Suprapubic skin (tissue), 4 donors: ENCODE results near the gene AP3B1. TPM values are rescaled to one million over a fixed set of nuclear protein-coding genes. Genes with fewer than 3 reads are reported as not detected.

ENCODE experiments used
- DNase-seq, 2 donors: peaks; one replicate each; pipeline ENCODE4 v3.0.0-alpha.2; 2019; ENCODE audit warnings: low spot score in 2 of 2
- H3K27ac ChIP-seq: fragments of 200-600 bp; sonication (generic); one replicate; pipeline ENCODE4 v1.5.1; 2019
- H3K27me3 ChIP-seq: fragments of 200-600 bp; sonication (generic); one replicate; pipeline ENCODE4 v1.5.1; 2019
- H3K36me3 ChIP-seq: fragments of 200-600 bp; sonication (generic); one replicate; pipeline ENCODE4 v1.5.1; 2019
- H3K4me1 ChIP-seq: fragments of 200-600 bp; sonication (generic); one replicate; pipeline ENCODE4 v1.5.1; 2019
- H3K4me3 ChIP-seq: fragments of 200-600 bp; sonication (generic); one replicate; pipeline ENCODE4 v1.5.1; 2019; ENCODE audit warnings: mild to moderate bottlenecking
- H3K9me3 ChIP-seq: fragments of 200-600 bp; sonication (generic); one replicate; pipeline ENCODE4 v1.5.1; 2019
- EP300 ChIP-seq: sonication (generic); formaldehyde crosslinking; IDR thresholded peaks from one replicate; pipeline ENCODE4 v1.6.1; 2017; ENCODE audit warnings: antibody characterized with exemption
- POLR2A ChIP-seq, 2 donors: fragments of 450-650 bp; IDR thresholded peaks; one replicate each; pipeline ENCODE4 v1.6.1; 2017; ENCODE audit warnings: antibody characterized with exemption in 2 of 2, mild to moderate bottlenecking in 2 of 2, moderate library complexity in 2 of 2
- POLR2AphosphoS5 ChIP-seq, 3 donors: sonication (generic); formaldehyde crosslinking; IDR thresholded peaks; one replicate each; pipeline ENCODE4 v1.6.1; 2017; ENCODE audit warnings: antibody characterized with exemption in 3 of 3
- WGBS: methylation state at CpG from one replicate; pipeline ENCODE4 v1.1.5; 2018; 5-methylcytosine and 5-hydroxymethylcytosine counted together
- total RNA-seq, 4 donors: library from RNA; depleted of rRNA; stranded (reverse); fragments of >200 nt; gene quantifications; one replicate each; pipeline ENCODE4 v1.1.0, GENCODE V29; 2016
- TF ChIP-seq, protein P1 (sequence below), 2 donors: fragments of 200-600 bp in 1 of 2; fragments of 450-650 bp in 1 of 2; sonication (generic) in 1 of 2; IDR thresholded peaks; one replicate each; pipeline ENCODE4 v1.5.1; 2016 to 2019; ENCODE audit warnings: antibody characterized with exemption in 2 of 2, mild to moderate bottlenecking in 1 of 2, moderate library complexity in 1 of 2

AP3B1 gene
- total RNA-seq, 4 donors from 2014 or later, result 32.2 to 44.0 (median 33.1) TPM

DNA sequence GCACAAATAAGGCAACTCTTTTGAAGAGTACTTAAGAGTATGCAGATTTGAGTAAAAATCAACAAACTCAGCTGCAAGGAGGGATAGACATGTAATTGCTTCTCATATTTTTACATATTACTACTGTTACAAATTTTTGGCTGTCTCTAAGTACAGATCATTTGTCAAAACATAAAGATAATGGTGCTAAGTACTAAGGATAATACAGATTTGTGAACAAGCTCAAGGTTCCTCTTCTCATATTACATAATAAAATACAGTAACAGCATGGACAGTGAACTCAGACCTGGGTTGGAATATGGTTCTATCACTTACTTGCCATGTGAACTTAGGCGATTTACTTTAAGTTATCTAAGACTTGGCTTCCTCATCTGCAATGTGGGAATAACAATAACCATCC lies 168.0 kb downstream of the AP3B1 start:
- H3K4me3 ChIP-seq, result no peak overlapping the region
- no peak for TF ChIP-seq EP300
- no peak for TF ChIP-seq POLR2AphosphoS5 (IDR thresholded peaks at IDR 0.05)
- TF ChIP-seq, protein P1, sequence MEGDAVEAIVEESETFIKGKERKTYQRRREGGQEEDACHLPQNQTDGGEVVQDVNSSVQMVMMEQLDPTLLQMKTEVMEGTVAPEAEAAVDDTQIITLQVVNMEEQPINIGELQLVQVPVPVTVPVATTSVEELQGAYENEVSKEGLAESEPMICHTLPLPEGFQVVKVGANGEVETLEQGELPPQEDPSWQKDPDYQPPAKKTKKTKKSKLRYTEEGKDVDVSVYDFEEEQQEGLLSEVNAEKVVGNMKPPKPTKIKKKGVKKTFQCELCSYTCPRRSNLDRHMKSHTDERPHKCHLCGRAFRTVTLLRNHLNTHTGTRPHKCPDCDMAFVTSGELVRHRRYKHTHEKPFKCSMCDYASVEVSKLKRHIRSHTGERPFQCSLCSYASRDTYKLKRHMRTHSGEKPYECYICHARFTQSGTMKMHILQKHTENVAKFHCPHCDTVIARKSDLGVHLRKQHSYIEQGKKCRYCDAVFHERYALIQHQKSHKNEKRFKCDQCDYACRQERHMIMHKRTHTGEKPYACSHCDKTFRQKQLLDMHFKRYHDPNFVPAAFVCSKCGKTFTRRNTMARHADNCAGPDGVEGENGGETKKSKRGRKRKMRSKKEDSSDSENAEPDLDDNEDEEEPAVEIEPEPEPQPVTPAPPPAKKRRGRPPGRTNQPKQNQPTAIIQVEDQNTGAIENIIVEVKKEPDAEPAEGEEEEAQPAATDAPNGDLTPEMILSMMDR (IDR thresholded peaks at IDR 0.05), result no peak
- no peak for TF ChIP-seq POLR2A (IDR thresholded peaks at IDR 0.05)
- no peak for DNase-seq
- no peaks in the 10 kb centered on the region for H3K9me3 ChIP-seq
- 93% methylated on average over 1 of the region's 1 CpG for WGBS
- H3K27ac ChIP-seq, result no peak overlapping the region
- no peaks in the 10 kb centered on the region for H3K4me1 ChIP-seq
- H3K36me3 ChIP-seq, result peaks cover 12% of the 10 kb centered on the region
- H3K27me3 ChIP-seq, result no peaks in the 10 kb centered on the region

- WGBS, result 100% methylated on average over 1 of the region's 1 CpG
- Histone ChIP-seq H3K27me3 (no peaks in the 10 kb centered on the region), H3K4me3 (no peak overlapping the region), H3K9me3 (no peaks in the 10 kb centered on the region), H3K4me1 (no peaks in the 10 kb centered on the region), H3K27ac (no peak overlapping the region), H3K36me3 (peaks cover 45% of the 10 kb centered on the region)
- DNase-seq, result no peak
- TF ChIP-seq EP300, result no peak
- TF ChIP-seq, protein P1 (IDR thresholded peaks at IDR 0.05), result no peak
- TF ChIP-seq POLR2A (IDR thresholded peaks at IDR 0.05), result no peak
- TF ChIP-seq POLR2AphosphoS5 (IDR thresholded peaks at IDR 0.05), result no peak
These were observed 178.3 kb downstream of the AP3B1 start for GRCh38 chr5:78116167-78116566.

DNA sequence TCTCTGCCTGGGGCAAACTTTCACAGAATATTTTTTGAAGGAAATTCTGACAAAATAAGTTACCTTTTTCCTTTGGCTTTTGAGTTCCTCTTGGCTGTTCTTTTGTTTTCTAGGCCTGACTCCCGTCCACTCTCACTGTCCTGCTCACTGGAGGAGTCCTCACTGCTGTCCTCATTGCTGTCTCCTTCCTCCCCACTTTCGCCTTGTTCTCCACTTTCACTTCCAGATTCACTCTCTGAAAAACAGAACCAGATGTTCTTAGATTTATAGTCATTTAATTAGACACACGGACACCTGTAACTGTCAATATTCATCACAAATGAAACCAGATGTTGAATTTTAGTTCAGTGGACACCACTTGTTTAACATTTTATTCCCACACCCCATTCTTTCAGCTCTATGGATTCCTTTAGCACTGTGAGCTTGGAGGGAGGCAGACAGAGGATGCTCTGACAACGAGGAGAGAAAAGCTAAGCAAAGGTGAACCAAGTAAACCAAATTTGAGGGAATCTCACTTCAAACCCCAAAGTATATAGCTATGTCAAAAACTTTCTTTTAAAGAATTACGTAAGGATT lies 180.7 kb downstream of the AP3B1 start:
- H3K27me3 ChIP-seq, result no peaks in the 10 kb centered on the region
- no peaks in the 10 kb centered on the region for H3K4me1 ChIP-seq
- H3K9me3 ChIP-seq, result no peaks in the 10 kb centered on the region
- DNase-seq, result no peak
- H3K27ac ChIP-seq, result no peak overlapping the region
- no peak overlapping the region for H3K4me3 ChIP-seq
- WGBS, result 76% methylated on average over 5 of the region's 5 CpGs
- H3K36me3 ChIP-seq, result peaks cover 33% of the 10 kb centered on the region
- TF ChIP-seq POLR2AphosphoS5 (IDR thresholded peaks at IDR 0.05), result no peak
- no peak for TF ChIP-seq EP300
- TF ChIP-seq, protein P1 (IDR thresholded peaks at IDR 0.05), result no peak
- TF ChIP-seq POLR2A (IDR thresholded peaks at IDR 0.05), result no peak

- 86% methylated on average over 10 of the region's 10 CpGs for WGBS
- Histone ChIP-seq H3K27me3 (no peaks in the 10 kb centered on the region), H3K36me3 (peaks cover 26% of the 10 kb centered on the region), H3K4me1 (no peaks in the 10 kb centered on the region), H3K9me3 (no peaks in the 10 kb centered on the region), H3K27ac (no peak overlapping the region), H3K4me3 (no peak overlapping the region)
- no peak for DNase-seq
- no peak for TF ChIP-seq POLR2AphosphoS5 (IDR thresholded peaks at IDR 0.05)
- TF ChIP-seq, protein P1 (IDR thresholded peaks at IDR 0.05), result no peak
These were observed 181.6 kb downstream of the AP3B1 start for GRCh38 chr5:78112931-78113330.

GRCh38 chr5:78109891-78110324 lies 184.6 kb downstream of the AP3B1 start:
- Histone ChIP-seq H3K4me1 (no peaks in the 10 kb centered on the region), H3K27me3 (no peaks in the 10 kb centered on the region), H3K27ac (no peak overlapping the region), H3K9me3 (no peaks in the 10 kb centered on the region), H3K4me3 (no peak overlapping the region), H3K36me3 (peaks cover 34% of the 10 kb centered on the region)
- 97% methylated on average over 3 of the region's 3 CpGs for WGBS
- TF ChIP-seq, protein P1 (IDR thresholded peaks at IDR 0.05), result no peak
- TF ChIP-seq POLR2A (IDR thresholded peaks at IDR 0.05), result no peak
- no peak for TF ChIP-seq POLR2AphosphoS5 (IDR thresholded peaks at IDR 0.05)
- no peak for TF ChIP-seq EP300
- DNase-seq, result no peak
